Neural cell (in vitro differentiated cells): ENCODE data around the gene BIRC2. TPM values are rescaled to one million over a fixed set of nuclear protein-coding genes. Genes with fewer than 3 reads are reported as not detected.

Experiments
- H2AFZ ChIP-seq: fragments of 200-600, 300-800 bp; sonication (generic), shearing (Covaris generic); 2 replicates; pipeline ENCODE4 v1.6.0; 2014; ENCODE audit warnings: low read depth, mild to moderate bottlenecking, antibody characterized with exemption, low read length, moderate library complexity
- H3F3A ChIP-seq: fragments of 200-600 bp; shearing (Covaris generic); 2 replicates; pipeline ENCODE4 v1.6.1; 2016; ENCODE audit warnings: mild to moderate bottlenecking, moderate library complexity, mixed read lengths, antibody characterized with exemption, low read length; ENCODE audit not compliant: insufficient read depth, poor library complexity, severe bottlenecking
- H3K27ac ChIP-seq: fragments of 200-600, 300-800 bp; sonication (generic), shearing (Covaris generic); 2 replicates; pipeline ENCODE4 v1.5.1; 2014; ENCODE audit warnings: mild to moderate bottlenecking, low read length, moderate library complexity
- H3K27me3 ChIP-seq: fragments of 300-800, 200-600 bp; sonication (generic), shearing (Covaris generic); 2 replicates; pipeline ENCODE4 v1.6.0; 2014; ENCODE audit warnings: mild to moderate bottlenecking, low read depth, low read length, moderate library complexity; ENCODE audit not compliant: insufficient read depth
- H3K36me3 ChIP-seq: fragments of 300-800, 200-600 bp; sonication (generic), shearing (Covaris generic); 2 replicates; pipeline ENCODE4 v1.5.1; 2014; ENCODE audit warnings: mild to moderate bottlenecking, antibody characterized with exemption, low read length, moderate library complexity; ENCODE audit not compliant: insufficient read depth
- H3K4me2 ChIP-seq: fragments of 300-800, 200-600 bp; sonication (generic), shearing (Covaris generic); 2 replicates; pipeline ENCODE4 v1.6.0; 2014; ENCODE audit warnings: mild to moderate bottlenecking, low read length
- H3K4me3 ChIP-seq: fragments of 300-800, 200-600 bp; sonication (generic), shearing (Covaris generic); 2 replicates; pipeline ENCODE4 v1.5.1; 2014; ENCODE audit warnings: mild to moderate bottlenecking, low read length, moderate library complexity
- H3K79me2 ChIP-seq: fragments of 200-600 bp; shearing (Covaris generic); replicated peaks from 2 replicates; pipeline ENCODE4 v1.6.0; 2014; ENCODE audit warnings: mild to moderate bottlenecking, low read length, moderate library complexity; ENCODE audit not compliant: insufficient read depth
- H3K9ac ChIP-seq: fragments of 300-800, 200-600 bp; sonication (generic), shearing (Covaris generic); 2 replicates; pipeline ENCODE4 v1.6.1; 2016; ENCODE audit warnings: mild to moderate bottlenecking, low read length, mixed read lengths
- H3K9me2 ChIP-seq: fragments of 200-600 bp; shearing (Covaris generic); 2 replicates; pipeline ENCODE4 v1.6.1; 2016; ENCODE audit warnings: mild to moderate bottlenecking, low read length, mixed read lengths; ENCODE audit not compliant: insufficient read depth
- H3K9me3 ChIP-seq: fragments of 200-600, 300-800 bp; sonication (generic), shearing (Covaris generic); 2 replicates; pipeline ENCODE4 v1.6.1; 2016; ENCODE audit warnings: mild to moderate bottlenecking, mixed run types, low read length, moderate library complexity, mixed read lengths
- H4K20me1 ChIP-seq: fragments of 200-600 bp; shearing (Covaris generic); 2 replicates; pipeline ENCODE4 v1.6.1; 2016; ENCODE audit warnings: mild to moderate bottlenecking, mixed run types; ENCODE audit not compliant: insufficient read depth
- CTCF ChIP-seq: fragments of 450-650 bp; IDR thresholded peaks from 2 replicates; pipeline ENCODE4 v1.5.1; 2014; ENCODE audit warnings: antibody characterized with exemption, mild to moderate bottlenecking, moderate library complexity; ENCODE audit not compliant: poor library complexity, severe bottlenecking
- EP300 ChIP-seq: fragments of 450-650 bp; conservative IDR thresholded peaks from 2 replicates; pipeline ENCODE4 v1.6.1; 2014; ENCODE audit warnings: antibody characterized with exemption, mild to moderate bottlenecking, moderate library complexity; ENCODE audit not compliant: poor library complexity, severe bottlenecking
- EZH2 ChIP-seq: fragments of 200-600, 300-800 bp; shearing (Covaris generic), sonication (generic); IDR thresholded peaks from 2 replicates; pipeline ENCODE4 v1.6.1; 2014; ENCODE audit warnings: antibody characterized with exemption, low read length, borderline replicate concordance, mild to moderate bottlenecking; ENCODE audit not compliant: insufficient read depth, poor library complexity, severe bottlenecking
- MXI1 ChIP-seq: fragments of 450-650 bp; conservative IDR thresholded peaks from 2 replicates; pipeline ENCODE4 v1.6.1; 2014; ENCODE audit warnings: antibody characterized with exemption, mild to moderate bottlenecking; ENCODE audit not compliant: poor library complexity, severe bottlenecking
- POLR2AphosphoS5 ChIP-seq: IDR thresholded peaks from 2 replicates; pipeline ENCODE4 v1.6.1; 2012
- RAD21 ChIP-seq: fragments of 450-650 bp; conservative IDR thresholded peaks from 2 replicates; pipeline ENCODE4 v1.6.1; 2014; ENCODE audit warnings: antibody characterized with exemption, mild to moderate bottlenecking, moderate library complexity
- REST ChIP-seq: IDR thresholded peaks from 2 replicates; pipeline ENCODE4 v1.6.1; 2012; ENCODE audit warnings: borderline replicate concordance
- SMC3 ChIP-seq: fragments of 450-650 bp; conservative IDR thresholded peaks from 2 replicates; pipeline ENCODE4 v1.6.1; 2014; ENCODE audit warnings: antibody characterized with exemption, mild to moderate bottlenecking, moderate library complexity; ENCODE audit not compliant: poor library complexity
- TAF1 ChIP-seq: IDR thresholded peaks from 2 replicates; pipeline ENCODE4 v1.6.1; 2012; ENCODE audit warnings: low read depth
- polyA plus RNA-seq: library from polyadenylated mRNA; depleted of rRNA; stranded (reverse); fragments of >200 nt; gene quantifications from 2 replicates; pipeline ENCODE4 v1.2.3, GENCODE V29; 2014

The BIRC2 gene
- polyA plus RNA-seq, 1 donor from 2014 or later: 68.7 TPM

DNA sequence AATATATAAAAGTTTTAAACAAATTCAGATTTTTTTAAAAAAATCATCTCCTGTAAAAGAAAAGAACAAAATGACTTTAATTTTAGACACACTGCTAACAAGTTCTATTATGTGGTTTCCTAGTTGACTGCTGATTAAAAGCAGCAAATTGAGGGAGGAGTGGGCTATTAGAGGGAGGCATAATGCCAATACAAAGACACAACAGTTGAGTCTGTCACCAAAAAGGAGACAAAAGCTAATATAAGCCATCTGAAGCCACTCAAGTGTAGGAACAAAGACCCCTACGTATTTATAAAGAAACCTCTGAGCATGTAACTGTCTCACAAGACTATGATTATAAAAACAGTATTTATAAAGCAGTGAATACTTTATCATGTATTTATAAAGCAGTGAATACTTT, 76.9 kb downstream of the BIRC2 start:
- Histone ChIP-seq H3K9ac (no peak overlapping the region), H4K20me1 (no peaks in the 10 kb centered on the region), H2AFZ (no peak overlapping the region), H3K9me2 (no peaks in the 10 kb centered on the region), H3K27ac (no peak overlapping the region), H3K4me2 (no peak overlapping the region), H3K4me3 (no peak overlapping the region), H3K79me2 (peaks cover 2% of the 10 kb centered on the region), H3K9me3 (no peaks in the 10 kb centered on the region), H3K27me3 (no peaks in the 10 kb centered on the region), H3F3A (peaks cover 3% of the 10 kb centered on the region), H3K36me3 (no peaks in the 10 kb centered on the region)
- TF ChIP-seq SMC3 (no peak), TAF1 (no peak), CTCF (no peak), REST (no peak), EZH2 (no peak), RAD21 (no peak), MXI1 (no peak), POLR2AphosphoS5 (no peak), EP300 (no peak)

GRCh38 chr11:102426000-102426399, 79.0 kb downstream of the BIRC2 start:
- H3K27me3 ChIP-seq: no peaks in the 10 kb centered on the region
- H2AFZ ChIP-seq: no peak overlapping the region
- no peaks in the 10 kb centered on the region for H3K36me3 ChIP-seq
- no peaks in the 10 kb centered on the region for H3K9me2 ChIP-seq
- no peak overlapping the region for H3K27ac ChIP-seq
- TF ChIP-seq EZH2 (no peak), EP300 (no peak), REST (no peak), POLR2AphosphoS5 (no peak), RAD21 (no peak), CTCF (no peak), TAF1 (no peak), MXI1 (no peak), SMC3 (no peak)
- H3K4me2 ChIP-seq: no peak overlapping the region
- H3F3A ChIP-seq: no peaks in the 10 kb centered on the region
- H4K20me1 ChIP-seq: no peaks in the 10 kb centered on the region
- H3K9me3 ChIP-seq: no peaks in the 10 kb centered on the region
- no peak overlapping the region for H3K9ac ChIP-seq
- H3K79me2 ChIP-seq: peaks cover 1% of the 10 kb centered on the region
- H3K4me3 ChIP-seq: no peak overlapping the region
